ENCODE data around the gene RETREG2.

GRCh38 chr2:219171231-219171651 lies 6.8 kb upstream of the RETREG2 start:
- peak; percentile 53 to 74 (median 68) for TF ChIP-seq CTCF (IDR thresholded peaks at IDR 0.05)
- TF ChIP-seq POLR2A (IDR thresholded peaks at IDR 0.05): no peak

Data from right lobe of liver (tissue), 4 donors.